ENCODE measurements around the gene RPS6KA2. TPM values are rescaled to one million over a fixed set of nuclear protein-coding genes. Genes with fewer than 3 reads are reported as not detected.

The RPS6KA2 gene
- total and polyA plus RNA-seq, 2 donors (not counting 1 experiment from before 2014, with no cell fraction given), result 2.2 to 16.0 TPM

DNA sequence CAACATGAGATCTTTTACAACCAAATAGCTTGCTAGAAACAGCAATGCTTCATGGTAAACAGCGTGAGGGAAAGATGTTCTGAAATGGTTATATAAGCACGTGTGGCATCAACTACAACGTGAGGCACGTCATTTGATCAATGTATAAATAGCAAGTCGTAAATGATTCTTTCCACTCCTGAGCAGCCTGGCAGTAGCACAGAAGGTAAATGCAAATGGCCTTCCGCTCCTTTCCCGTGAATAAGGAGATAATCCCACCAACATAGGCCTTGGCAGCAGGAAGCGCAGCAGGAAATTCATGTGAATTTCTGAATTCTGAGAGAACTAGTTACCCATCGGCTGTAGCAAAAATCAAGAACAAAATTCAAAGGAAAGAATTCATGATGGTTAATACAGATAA lies 17.0 kb downstream of the RPS6KA2 start:
- no peaks in the 10 kb centered on the region for H3K4me1 Mint-ChIP-seq
- H3K27ac ChIP-seq (ENCODE audit: low read length in 2 of 2), result no peak overlapping the region
- POLR2A ChIA-PET, result no interaction called here
- H4K20me1 ChIP-seq (ENCODE audit: control insufficient read depth, insufficient read depth, low read length, poor library complexity, severe bottlenecking), result no peaks in the 10 kb centered on the region
- H3K27me3 ChIP-seq (replicated peaks in 1 of 4; ENCODE audit: control extremely low read depth in 1 of 4, control insufficient read depth in 3 of 4, insufficient read depth in 4 of 4, low read length in 3 of 4), result no peaks in the 10 kb centered on the region
- H2AFZ ChIP-seq (ENCODE audit: insufficient read depth, low read depth, low read length, poor library complexity, severe bottlenecking), result no peak overlapping the region
- H3K4me3 Mint-ChIP-seq, result no peak overlapping the region
- peaks cover 3% of the 10 kb centered on the region for H3K79me2 ChIP-seq (ENCODE audit: control insufficient read depth, insufficient read depth, low read length)
- H3K9me3 Mint-ChIP-seq (ENCODE audit: insufficient read depth), result no peaks in the 10 kb centered on the region
- intact Hi-C loops (cut with micrococcal nuclease), result no loop called here
- TF ChIP-seq EZH2 (IDR thresholded peaks at IDR 0.05; ENCODE audit: borderline replicate concordance, insufficient read depth, low read depth, low read length, poor library complexity, severe bottlenecking), result no peak
- TF ChIP-seq, protein P1, sequence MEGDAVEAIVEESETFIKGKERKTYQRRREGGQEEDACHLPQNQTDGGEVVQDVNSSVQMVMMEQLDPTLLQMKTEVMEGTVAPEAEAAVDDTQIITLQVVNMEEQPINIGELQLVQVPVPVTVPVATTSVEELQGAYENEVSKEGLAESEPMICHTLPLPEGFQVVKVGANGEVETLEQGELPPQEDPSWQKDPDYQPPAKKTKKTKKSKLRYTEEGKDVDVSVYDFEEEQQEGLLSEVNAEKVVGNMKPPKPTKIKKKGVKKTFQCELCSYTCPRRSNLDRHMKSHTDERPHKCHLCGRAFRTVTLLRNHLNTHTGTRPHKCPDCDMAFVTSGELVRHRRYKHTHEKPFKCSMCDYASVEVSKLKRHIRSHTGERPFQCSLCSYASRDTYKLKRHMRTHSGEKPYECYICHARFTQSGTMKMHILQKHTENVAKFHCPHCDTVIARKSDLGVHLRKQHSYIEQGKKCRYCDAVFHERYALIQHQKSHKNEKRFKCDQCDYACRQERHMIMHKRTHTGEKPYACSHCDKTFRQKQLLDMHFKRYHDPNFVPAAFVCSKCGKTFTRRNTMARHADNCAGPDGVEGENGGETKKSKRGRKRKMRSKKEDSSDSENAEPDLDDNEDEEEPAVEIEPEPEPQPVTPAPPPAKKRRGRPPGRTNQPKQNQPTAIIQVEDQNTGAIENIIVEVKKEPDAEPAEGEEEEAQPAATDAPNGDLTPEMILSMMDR (IDR thresholded peaks at IDR 0.05), result no peak
- H3K36me3 ChIP-seq (replicated peaks in 1 of 2; ENCODE audit: control extremely low read depth in 1 of 2, control insufficient read depth in 1 of 2, extremely low read depth in 1 of 2, insufficient read depth in 2 of 2, low read length in 1 of 2), result no peaks in the 10 kb centered on the region
- H3K4me1 ChIP-seq (ENCODE audit: control insufficient read depth in 2 of 2, insufficient read depth in 2 of 2, low read length in 2 of 2), result no peaks in the 10 kb centered on the region
- no peak overlapping the region for H3K27ac Mint-ChIP-seq
- CTCF ChIA-PET, result no interaction called here
- no peaks in the 10 kb centered on the region for H3K27me3 Mint-ChIP-seq
- no peak overlapping the region for H3K4me3 ChIP-seq (ENCODE audit: control extremely low read depth in 1 of 5, extremely low read depth in 1 of 5, insufficient read depth in 1 of 5, low read depth in 2 of 5, low read length in 4 of 5)
- no peaks in the 10 kb centered on the region for H3K9me3 ChIP-seq (ENCODE audit: control extremely low read depth in 1 of 3, control insufficient read depth in 2 of 3, insufficient read depth in 1 of 3, low read length in 2 of 3)
- no peak overlapping the region for H3K9ac ChIP-seq (ENCODE audit: low read length)
- 100% methylated on average over 5 of the region's 9 CpGs for WGBS (ENCODE audit: insufficient coverage)
- no peak for ATAC-seq (ENCODE audit: low read depth)
- no peak overlapping the region for H3K4me2 ChIP-seq (replicated peaks; ENCODE audit: low read depth, low read length, poor library complexity, severe bottlenecking)
- no peak for DNase-seq

DNA sequence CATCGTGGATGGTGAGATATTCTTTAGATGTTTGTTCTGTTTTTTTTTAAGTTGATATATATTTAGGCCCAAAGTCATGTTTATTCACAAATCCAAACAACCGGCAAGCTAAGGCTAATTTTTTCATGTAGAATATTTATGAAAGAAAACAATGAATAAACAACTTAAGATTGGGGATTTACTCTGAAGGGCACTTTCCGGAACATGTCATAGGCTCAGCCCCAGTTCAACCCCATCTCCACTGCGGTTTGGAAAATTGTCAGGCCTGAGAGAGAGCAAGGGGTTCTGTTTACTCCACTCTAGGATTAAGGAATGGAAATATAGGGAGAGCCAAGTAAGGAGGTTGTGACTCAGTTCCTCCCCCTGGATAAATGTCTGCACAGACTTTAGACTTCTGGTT lies 18.3 kb downstream of the RPS6KA2 start:
- Histone ChIP-seq H3K27ac (ENCODE audit: low read length in 2 of 2) (no peak overlapping the region), H3K79me2 (ENCODE audit: control insufficient read depth, insufficient read depth, low read length) (no peaks in the 10 kb centered on the region), H3K4me3 (ENCODE audit: control extremely low read depth in 1 of 5, extremely low read depth in 1 of 5, insufficient read depth in 1 of 5, low read depth in 2 of 5, low read length in 4 of 5) (no peak overlapping the region), H3K36me3 (replicated peaks in 1 of 2; ENCODE audit: control extremely low read depth in 1 of 2, control insufficient read depth in 1 of 2, extremely low read depth in 1 of 2, insufficient read depth in 2 of 2, low read length in 1 of 2) (no peaks in the 10 kb centered on the region), H3K4me2 (replicated peaks; ENCODE audit: low read depth, low read length, poor library complexity, severe bottlenecking) (no peak overlapping the region), H2AFZ (ENCODE audit: insufficient read depth, low read depth, low read length, poor library complexity, severe bottlenecking) (no peak overlapping the region), H3K4me1 (ENCODE audit: control insufficient read depth in 2 of 2, insufficient read depth in 2 of 2, low read length in 2 of 2) (no peaks in the 10 kb centered on the region), H3K27me3 (replicated peaks in 1 of 4; ENCODE audit: control extremely low read depth in 1 of 4, control insufficient read depth in 3 of 4, insufficient read depth in 4 of 4, low read length in 3 of 4) (no peaks in the 10 kb centered on the region), H3K9ac (ENCODE audit: low read length) (no peak overlapping the region), H3K9me3 (ENCODE audit: control extremely low read depth in 1 of 3, control insufficient read depth in 2 of 3, insufficient read depth in 1 of 3, low read length in 2 of 3) (no peaks in the 10 kb centered on the region), H4K20me1 (ENCODE audit: control insufficient read depth, insufficient read depth, low read length, poor library complexity, severe bottlenecking) (no peaks in the 10 kb centered on the region)
- DNase-seq, result no peak
- Mint-ChIP-seq H3K4me1 (no peaks in the 10 kb centered on the region), H3K27ac (no peak overlapping the region), H3K27me3 (no peaks in the 10 kb centered on the region), H3K9me3 (ENCODE audit: insufficient read depth) (no peaks in the 10 kb centered on the region), H3K4me3 (no peak overlapping the region)
- ChIA-PET POLR2A (no interaction called here), CTCF (no interaction called here)
- intact Hi-C loops (cut with micrococcal nuclease), result no loop called here
- ATAC-seq (ENCODE audit: low read depth), result no peak
- WGBS (ENCODE audit: insufficient coverage), result no CpG with 5 or more reads among the region's 4 CpGs
- TF ChIP-seq, protein P1 (IDR thresholded peaks at IDR 0.05), result no peak
- no peak for TF ChIP-seq EZH2 (IDR thresholded peaks at IDR 0.05; ENCODE audit: borderline replicate concordance, insufficient read depth, low read depth, low read length, poor library complexity, severe bottlenecking)

Data from B cell (primary cell).